NCI-H2029 treated with DMSO at 0.1 percent for 48 hours (cell line): Measurements from ENCODE around the gene ARAP1.

Experiments
- DNase-seq: peaks from one replicate; lab custom pipeline; 2025; lab: John Stamatoyannopoulos, UW

ARAP1 gene

DNA sequence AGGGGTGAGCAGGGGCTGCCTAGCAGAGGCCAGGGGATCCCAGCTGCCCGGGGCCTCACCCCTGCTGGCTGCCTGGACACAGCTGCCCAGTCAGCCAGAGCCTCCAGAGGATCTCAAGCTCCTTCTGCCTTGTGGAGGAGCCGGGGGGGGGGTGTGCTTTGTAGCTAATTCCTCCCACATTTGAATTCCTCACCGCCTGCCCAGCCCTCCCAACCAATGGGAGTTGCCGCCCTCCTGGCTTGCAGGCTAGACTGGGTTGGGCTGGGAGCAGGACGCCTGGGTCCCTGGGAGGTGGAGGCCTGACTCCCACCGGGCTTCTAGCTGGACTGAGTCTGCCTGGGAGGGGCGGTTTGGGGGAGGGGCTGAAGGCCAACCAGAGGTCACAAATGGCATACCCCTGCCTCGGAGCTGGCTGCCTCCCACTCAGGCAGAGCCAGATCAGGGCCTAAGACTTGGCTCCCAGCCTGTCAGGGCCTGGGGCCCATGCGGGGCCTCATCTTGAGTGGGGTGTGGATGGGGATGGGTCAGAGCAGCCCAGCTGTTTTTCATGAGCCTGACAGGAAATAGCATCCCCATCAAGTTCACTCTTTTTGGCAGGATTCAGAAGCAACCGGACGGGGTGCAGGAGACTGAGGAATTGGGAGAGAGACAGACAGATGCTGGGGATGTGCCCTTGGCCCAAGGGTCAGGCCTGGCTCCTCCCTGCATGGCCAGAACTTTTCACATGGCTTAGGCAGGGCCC lies 48.8 kb downstream of the ARAP1 start:
- no peak for DNase-seq

DNA sequence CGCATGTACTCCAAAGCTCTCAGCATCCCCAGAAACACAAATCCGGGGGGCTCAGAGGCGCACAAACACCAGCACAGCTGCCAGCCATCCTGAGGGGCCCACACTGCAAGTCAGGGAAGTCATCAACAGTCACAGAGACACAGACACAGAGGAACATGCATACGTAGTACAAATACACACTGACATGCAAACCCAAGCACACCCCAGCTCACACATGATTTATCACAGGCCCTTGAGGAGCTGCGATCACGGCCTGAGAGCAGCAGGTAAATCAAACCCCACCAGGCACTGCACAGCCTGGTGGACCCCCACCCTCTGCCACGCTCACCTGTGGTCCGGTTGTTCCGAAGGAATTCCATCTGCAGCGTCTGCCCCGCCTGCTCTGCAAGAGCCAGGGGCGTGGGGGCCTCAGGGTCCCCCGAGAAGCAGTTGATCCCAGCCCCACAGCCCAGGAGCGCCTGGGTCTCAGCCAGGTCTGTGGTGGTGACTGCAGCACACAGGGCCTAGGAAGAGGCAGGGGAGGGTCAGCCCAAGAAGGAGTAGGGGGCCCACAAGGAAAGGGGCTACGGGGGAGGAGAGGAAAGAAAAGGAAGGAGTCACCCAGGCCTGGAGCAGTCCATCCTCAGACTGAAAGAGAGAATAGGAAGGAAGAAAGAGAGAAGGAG lies 49.5 kb downstream of the ARAP1 start:
- no peak for DNase-seq

DNA sequence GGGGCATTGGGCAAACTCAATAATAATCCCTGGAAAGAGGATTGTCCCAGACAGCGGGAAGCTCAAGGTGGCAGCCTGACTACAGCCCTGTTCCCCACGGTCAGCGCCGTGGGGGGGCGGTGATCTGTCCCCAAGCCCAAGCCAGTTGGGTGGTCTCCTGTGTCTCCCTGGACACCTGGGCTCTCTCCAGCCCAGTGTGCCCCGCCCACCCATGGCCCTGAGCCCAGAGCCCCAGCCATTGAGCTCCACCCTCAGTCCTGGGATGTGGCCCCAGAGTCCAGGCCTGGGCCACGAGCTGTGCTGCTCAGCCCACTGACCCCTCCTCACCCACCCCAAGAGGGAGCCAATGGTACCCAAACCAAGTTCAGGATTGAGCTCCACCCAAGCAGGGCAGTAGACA lies 50.1 kb downstream of the ARAP1 start:
- DNase-seq, result no peak

DNA sequence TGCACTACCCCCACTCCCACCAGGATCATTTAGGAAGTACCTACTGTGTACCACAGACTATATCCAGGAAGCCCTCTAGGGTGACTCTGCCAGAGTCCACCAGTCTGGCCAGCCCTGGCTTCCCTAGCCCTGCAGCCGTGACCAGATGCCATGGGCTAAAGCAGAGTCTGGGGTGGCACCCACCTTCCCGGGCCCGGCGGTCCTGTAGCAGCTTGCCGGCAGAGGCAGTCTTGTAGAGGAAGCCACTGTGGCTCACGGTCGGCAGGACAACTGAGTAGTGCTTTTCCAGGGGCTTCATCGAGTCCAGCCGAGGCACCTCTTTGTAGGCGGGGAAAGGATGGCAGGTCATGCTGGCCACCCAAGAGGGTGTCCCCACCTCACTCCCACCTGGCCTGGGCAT lies 50.7 kb downstream of the ARAP1 start:
- DNase-seq, result no peak

DNA sequence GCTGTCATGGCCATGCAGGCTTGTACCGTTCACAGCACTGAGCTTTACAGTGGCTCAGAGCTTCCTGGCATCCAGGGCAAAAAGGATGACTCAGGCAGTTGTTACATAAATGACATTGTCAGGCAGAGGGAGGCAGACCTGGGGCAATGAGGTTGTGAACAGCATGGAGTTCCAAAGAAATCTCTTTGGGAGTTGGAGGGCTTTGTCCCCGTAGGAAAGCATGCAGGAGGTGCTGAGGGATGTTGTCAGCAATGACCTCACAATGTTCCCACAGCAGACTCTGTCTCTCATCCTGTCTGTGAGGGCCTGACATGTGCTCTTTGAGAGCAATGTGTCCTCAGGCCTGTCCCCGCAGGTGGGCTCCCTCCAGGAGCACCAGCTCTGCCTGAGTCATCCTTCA lies 52.1 kb downstream of the ARAP1 start:
- no peak for DNase-seq

DNA sequence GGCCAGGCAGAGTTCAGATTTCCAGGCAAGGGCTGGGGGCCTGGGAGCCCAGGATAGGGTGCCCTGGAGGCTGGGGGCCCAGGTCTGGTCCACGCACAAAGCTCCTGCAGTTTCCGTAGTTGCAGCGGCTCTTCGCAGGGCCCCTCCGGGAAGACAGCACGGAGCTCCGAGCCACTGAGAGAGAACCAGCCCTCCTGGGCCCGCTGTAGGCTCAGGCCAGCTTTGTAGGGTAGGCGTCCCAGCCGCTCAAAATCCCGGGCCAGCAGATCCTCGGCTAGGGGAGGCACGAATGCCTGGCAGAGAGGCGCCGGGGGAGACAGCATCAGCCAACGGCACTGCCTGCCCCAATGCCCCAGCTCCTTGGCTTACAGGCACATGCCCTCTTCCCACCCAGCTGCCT lies 54.4 kb downstream of the ARAP1 start:
- DNase-seq, result no peak

DNA sequence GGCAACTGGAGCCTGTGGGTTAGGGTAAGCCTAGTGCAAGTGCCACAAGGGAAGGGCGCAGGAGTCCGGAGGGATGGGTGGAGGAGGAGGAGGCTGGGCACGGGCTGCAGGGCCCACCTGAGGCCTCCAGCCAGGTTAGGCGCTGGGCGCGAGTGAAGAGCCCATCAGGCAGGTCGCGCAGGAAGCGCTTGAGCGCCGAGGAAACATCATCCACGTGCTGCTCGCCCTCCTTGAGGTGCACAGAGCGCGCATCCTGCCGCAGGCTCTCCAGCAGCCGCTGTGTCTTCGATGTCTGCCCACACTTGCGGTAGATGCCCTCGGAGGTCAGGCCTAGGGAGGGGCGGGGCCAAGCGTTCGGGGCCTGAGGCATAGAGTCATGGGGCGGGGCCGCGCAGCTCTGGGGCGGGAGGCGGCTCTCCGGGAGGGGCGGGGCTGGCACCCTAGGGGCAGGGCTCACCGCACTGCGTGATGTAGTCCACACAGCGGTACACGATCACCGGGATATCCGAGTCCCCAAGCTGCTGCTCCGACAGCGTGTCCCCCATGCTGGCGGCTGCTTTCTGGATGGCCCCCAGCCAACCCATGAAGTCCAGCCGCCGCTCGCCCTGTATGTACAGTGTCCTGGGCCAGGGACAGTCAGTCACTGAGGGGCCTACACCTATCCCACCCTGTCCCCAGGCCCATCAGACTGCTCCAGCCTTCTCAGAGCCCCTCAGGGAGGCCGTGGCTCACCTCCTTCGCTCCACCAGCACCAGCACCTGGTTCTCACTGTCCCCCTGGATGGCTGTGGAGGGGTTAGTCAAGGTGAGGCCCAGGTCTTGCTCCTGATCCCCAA lies 55.1 kb downstream of the ARAP1 start:
- DNase-seq, result no peak

DNA sequence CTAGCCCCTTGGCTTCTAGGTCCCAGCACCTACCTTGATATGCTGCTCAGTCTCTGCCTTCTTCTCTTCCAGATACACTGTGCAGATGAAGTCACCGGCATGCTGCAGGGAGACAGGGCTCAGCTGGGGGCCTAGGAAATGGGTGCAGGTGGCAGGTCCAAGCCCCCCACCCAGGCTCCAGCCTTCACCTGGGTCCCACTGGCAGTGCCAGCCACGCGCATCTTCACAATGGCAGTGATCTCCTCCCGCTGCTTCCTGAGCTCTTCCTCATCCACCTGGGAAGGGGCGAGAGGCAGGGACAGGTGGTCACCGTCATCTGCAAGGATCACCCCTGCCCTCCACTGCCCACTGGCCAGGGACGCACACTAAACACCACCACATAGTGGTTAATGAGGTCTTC lies 56.9 kb downstream of the ARAP1 start:
- no peak for DNase-seq

DNA sequence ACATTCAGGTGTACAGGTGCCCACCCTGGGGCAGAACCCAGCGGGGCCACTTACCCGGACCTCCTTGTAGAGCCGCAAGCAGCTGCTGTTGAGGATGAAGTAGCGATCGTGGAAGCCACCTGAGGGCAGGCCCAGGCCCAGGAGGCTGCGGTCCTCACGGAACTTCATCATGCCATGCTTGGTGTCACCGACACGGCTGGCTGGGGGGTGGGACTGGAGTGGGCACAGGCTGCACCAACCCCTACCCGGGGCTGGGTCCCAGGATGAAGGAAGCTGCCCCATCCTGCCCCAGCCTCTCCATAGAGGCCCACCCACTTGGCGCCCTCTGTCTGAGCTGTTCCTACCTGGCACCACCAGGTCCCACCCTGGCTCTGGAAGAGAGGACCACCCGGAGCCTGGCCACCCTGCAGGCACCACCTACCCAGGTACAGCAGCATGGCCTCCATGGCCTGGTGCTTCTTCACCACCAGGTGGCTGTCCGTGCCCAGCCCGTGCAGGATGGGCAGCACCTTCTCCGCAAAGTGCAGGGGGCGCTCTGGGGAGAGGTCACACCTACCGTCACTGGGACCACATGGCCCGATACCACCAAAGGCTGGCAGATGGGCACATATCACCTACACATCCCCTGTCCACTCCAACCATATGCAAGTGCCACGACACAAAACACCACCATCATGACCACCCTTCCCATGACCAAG lies 58.8 kb downstream of the ARAP1 start:
- no peak for DNase-seq

DNA sequence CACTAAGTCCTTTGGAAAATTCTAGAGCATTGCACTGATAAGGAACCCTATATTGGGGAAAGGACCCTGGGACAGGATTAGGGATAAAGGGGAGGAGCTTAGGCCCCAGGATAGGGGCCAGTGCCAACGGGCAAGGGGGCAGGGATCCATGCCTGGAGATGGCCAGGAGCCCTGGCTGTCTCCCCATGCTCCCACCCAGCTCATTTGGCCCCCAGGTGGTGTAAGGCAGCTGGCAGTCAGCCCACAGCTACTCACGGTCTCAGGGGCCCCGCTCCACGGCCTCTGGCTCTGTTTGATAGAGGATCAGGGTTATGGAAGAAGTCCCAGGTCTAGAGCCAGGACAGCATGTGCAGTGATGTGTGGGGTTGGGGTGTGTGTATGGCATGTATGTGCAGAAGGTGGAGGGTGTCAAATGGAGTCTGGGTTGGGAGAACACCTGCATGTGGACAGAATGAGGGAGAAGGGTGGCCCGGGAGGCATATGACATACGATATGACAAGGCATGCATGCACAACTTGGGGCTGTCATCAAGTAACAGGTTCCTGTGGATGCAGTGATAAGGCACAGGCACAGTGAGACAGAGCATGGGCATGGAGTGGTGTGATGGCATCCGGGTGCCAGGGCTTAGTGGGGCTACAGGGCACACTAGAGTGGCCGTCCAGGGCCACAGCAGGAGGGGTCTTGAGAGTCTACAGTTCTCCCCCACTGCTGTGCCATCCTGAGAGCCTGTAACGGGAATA lies 59.5 kb downstream of the ARAP1 start:
- no peak for DNase-seq

DNA sequence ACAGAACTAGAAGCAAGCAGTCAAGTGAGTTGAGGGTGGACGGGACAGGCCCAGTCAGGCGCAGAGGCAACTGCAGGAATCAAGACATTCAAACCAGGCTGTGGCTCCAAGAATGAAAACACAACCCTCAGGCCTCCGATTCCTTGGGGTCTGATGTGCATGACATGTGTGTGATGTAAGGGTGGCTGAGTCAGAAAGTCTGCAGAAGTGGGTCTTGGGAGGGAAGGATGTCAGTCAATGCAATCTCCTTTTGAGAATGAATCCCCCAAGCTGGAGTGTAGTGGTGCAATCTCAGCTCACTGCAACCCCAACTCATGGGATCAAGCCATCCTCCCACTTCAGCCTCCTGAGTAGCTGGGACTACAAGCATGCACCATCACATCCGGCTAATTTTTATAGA lies 62.0 kb downstream of the ARAP1 start:
- DNase-seq, result no peak

DNA sequence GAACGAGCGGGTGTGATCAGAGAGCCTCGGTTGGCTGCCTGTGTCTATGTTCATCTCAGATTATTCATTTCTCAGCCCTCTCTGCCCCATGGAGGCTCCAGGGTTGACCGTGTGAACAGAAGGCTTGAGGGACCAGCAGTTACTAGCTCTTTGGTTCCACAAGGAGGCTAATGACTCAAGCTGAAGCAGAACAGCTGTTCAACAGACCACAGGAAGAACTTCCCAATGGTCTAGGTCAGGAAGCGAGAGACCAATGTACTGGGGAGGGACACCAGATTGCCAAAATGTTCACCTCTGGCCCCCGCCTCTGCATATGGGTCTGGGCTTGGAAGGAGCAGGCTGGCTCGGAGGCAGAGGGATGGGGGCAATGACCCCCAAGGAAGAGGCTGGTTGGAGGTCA lies 63.3 kb downstream of the ARAP1 start:
- DNase-seq, result no peak

DNA sequence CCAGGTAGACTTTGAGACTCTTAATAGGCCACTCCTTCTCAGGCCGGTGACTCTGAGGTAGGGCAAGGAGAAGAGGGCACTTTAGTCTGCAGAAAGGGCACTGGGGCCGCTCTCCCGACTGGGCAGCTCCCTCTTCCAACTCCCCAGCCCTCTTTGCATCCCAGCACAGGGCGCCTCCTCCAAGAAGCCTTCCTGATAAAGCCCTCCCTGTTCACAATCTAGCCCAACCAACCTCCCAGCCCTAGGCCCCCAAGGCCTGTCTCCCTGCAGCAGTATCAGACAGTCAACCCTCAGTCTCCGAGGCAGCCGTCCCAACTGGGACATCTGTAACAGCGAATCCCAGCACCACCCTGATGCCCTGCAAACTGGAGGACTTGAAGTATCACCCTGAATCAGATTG lies 63.7 kb downstream of the ARAP1 start:
- DNase-seq, result no peak

DNA sequence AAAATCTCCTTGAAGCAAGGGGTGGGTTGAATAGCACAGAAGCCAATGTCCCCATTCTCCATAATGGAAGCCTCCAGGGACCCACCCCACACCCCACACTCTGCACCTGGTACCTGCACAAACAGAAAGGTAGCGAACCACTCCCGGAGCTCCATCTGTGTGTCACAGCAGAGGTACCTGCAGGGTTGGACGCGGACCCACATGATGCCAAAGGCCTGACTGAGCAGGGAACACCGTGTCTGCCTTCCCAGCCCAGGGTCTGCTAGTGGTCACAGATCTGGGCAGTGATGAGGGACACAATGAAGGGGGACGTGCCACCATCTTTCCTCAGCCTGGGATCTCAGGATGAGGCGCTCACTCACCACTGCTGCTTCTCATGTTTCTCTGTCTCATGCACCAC lies 64.9 kb downstream of the ARAP1 start:
- DNase-seq, result no peak

DNA sequence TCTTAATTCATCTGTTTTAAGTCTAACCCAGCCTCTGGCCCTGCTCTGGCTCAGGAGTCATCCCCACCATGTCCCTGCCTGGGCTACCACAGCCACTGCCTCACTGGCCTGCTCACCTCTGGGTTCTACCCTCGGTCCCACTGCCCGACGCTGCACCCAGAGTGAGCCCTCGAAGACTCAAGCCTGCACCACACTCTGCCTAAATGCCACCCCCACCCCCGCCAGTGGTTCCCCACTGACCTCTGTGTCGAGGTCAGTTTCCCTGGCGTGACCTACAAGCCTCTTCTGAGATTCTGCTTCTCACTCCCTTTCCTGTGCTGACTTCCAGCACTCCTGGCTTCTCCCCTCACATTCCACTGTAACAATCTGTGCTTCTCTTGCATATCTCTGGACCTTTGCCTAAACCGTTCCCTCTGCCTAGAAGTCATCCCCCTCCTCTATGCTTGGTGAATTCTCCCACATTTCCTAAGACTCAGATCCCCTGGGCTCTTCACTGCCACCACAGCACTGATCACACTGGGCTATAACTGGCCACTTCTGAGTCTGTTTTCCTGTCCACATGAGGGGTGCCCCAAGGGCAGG lies 65.5 kb downstream of the ARAP1 start:
- DNase-seq, result no peak

DNA sequence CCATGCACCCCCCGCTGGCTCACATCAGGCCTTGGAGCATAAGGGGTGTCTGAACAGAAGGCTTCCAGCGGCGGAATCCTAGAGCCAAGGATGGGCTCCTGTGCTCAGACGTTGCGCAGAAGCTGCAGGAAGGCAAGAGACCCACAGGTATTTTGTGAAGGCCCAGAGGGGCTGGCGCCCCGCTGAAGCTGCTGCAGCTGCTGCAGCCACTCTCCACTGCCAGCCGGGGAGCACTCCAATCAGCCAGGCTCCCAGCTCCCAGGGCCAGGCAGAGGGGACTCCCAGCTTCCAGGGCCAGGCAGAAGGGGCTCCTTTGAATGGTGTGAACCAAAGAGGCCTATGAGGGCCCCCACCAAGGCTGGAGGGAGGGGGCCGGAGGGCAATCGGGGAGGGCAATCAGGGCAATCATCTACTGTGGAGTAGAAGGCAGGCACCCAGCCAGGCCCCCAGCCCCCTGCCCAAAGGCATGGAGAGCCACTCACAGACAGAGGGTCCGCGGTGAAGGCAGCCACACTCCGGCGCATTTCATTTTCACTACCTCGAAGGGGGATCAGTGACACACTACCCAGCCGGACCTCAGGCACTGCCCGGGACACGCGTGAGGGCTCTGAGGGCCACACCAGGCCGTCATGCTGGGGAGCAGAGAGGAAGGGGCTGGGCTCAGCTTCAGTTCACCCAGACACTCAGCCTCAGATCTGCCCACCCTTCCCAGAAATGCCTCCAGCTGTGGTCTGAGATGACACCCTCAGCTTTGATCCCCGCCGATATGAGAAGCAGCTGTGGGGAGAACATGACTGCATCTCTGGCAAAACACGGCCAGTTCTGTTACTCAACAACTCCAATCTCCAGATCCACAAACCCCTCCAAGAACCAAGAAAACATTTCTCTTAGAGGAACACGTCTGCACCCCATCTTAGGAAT lies 66.4 kb downstream of the ARAP1 start:
- no peak for DNase-seq

DNA sequence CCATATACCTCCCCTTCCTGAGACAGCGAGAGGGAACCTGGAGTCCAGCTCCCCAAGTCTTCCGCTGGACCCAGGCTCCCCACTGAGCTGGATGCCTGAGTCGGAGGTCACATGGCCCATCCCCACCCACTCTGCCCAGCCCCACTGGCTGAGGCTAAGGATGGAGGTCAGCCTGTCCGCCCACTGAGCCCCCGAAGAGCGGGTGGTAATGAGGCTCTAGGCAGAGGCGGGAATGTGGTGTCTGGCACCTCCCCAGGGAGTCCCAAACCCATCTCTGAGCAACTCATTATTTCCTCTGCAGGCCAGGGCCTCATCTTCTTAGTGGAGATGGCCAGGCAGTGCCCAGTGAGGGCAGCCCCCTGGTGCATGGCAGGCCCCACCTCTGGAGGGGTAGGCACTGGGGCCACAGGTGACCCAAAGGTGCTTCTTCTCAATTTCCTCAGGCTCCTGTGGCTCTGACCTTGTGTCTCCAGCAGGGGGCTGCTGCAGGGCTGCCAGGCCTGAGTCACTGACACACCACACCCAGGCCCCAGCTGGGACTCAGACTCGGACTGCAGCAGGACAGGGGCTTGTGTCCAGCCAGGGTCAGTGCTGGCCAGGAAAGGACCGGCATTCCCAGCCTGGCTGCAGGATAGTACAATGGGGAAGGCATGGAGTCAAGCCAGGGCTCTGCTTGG lies 67.8 kb downstream of the ARAP1 start:
- DNase-seq, result no peak

DNA sequence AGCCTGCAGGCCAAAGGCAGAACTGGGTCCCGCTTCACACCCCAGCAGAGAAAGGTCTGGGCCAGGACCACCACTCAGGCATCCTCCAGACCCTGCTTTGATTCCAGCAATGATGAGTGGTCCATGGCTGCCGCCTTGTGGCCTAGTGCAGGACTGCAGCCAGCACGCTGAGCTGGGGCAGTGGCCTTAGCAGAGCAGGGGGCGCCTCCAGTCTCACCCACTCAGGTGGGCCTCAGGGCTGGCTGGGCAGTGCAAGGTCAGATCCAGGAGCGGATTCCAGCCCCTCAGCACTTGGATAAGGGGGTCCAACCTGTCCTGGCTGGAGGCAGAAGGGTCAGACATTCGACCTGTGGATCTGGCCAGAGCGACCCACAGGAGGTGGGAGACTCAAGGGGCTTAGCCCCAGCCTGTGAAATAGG lies 68.4 kb downstream of the ARAP1 start:
- DNase-seq, result no peak

DNA sequence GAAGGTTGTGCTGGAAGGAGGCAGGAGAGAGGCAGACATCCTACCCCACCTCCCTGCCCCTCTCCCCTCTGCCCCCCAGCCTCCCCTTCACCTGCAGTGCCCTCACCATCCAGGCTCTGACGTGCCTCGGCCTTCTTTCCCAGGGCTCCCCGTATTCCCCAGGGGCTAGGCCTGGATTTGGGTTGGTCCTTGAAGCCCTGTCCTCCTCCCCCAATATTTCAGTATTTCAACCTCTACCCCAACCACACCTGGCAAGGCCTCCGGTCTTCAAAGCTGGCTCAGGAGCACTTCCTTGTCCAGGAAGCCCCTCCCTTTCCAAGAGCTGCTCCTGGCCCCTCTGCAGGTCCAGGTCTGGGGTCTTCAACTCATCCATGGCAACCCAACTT lies 69.4 kb downstream of the ARAP1 start:
- DNase-seq, result no peak
